GM10266 (cell line): ENCODE data around the gene RUBCN.

Experiments used
- DNase-seq: peaks from one replicate; pipeline ENCODE4 v3.0.0; 2012; ENCODE audit errors: extremely low spot score
- CTCF ChIP-seq: IDR thresholded peaks from 2 replicates; pipeline ENCODE4 v1.5.1; 2012; ENCODE audit warnings: mild to moderate bottlenecking, low read depth; ENCODE audit not compliant: control insufficient read depth, insufficient read depth; ENCODE audit errors: missing control alignments

RUBCN gene

GRCh38 chr3:197697355-197697754 lies 39.3 kb downstream of the RUBCN start:
- no peak for TF ChIP-seq CTCF

GRCh38 chr3:197694251-197694650 lies 42.5 kb downstream of the RUBCN start:
- no peak for DNase-seq
- TF ChIP-seq CTCF, result no peak

More at GRCh38 chr3:197697355-197697754, 39.3 kb downstream of the RUBCN start:
- no peak for DNase-seq

GRCh38 chr3:197692641-197693040 lies 44.1 kb downstream of the RUBCN start:
- no peak for TF ChIP-seq CTCF
- DNase-seq, result no peak

GRCh38 chr3:197690754-197691153 lies 46.0 kb downstream of the RUBCN start:
- TF ChIP-seq CTCF, result no peak
- no peak for DNase-seq

GRCh38 chr3:197687570-197687969 lies 49.1 kb downstream of the RUBCN start:
- no peak for TF ChIP-seq CTCF
- no peak for DNase-seq

- DNase-seq, result no peak
- no peak for TF ChIP-seq CTCF
These were observed 49.8 kb downstream of the RUBCN start for GRCh38 chr3:197686899-197687298.

- no peak for TF ChIP-seq CTCF
- DNase-seq, result no peak
These were observed 51.2 kb downstream of the RUBCN start for GRCh38 chr3:197685546-197685945.

- no peak for DNase-seq
- no peak for TF ChIP-seq CTCF
These were observed 53.5 kb downstream of the RUBCN start for GRCh38 chr3:197683191-197683590.
